Stimulated activated CD4-positive, alpha-beta T cell treated with anti-CD3 and anti-CD28 coated beads, Interleukin-4, amount 100 ng/mL, for 48 hours (primary cell): ENCODE results near the gene CHURC1.
A peak's percentile ranks its signal among the peaks of the same experiment; 100 is the strongest.

Experiments
- DNase-seq, 2 donors: peaks; one replicate each; pipeline ENCODE4 v3.0.0-alpha.2; 2020; ENCODE audit warnings: low read depth in 2 of 2

Gene CHURC1

GRCh38 chr14:64956697-64957406 lies 42.6 kb downstream of the CHURC1 start:
- DNase-seq = no peak

- DNase-seq = no peak
These were observed 43.9 kb downstream of the CHURC1 start for GRCh38 chr14:64958201-64958600.

GRCh38 chr14:64958743-64959142 lies 44.5 kb downstream of the CHURC1 start:
- DNase-seq = no peak

GRCh38 chr14:64960762-64961276 lies 46.6 kb downstream of the CHURC1 start:
- no peak for DNase-seq

GRCh38 chr14:64963611-64964010 lies 49.4 kb downstream of the CHURC1 start:
- DNase-seq = no peak

- no peak for DNase-seq
These were observed 51.2 kb downstream of the CHURC1 start for GRCh38 chr14:64965356-64966000.

GRCh38 chr14:64966976-64967375 lies 52.7 kb downstream of the CHURC1 start:
- DNase-seq = no peak

GRCh38 chr14:64968167-64968566 lies 53.9 kb downstream of the CHURC1 start:
- DNase-seq = no peak

GRCh38 chr14:64968651-64969050 lies 54.4 kb downstream of the CHURC1 start:
- DNase-seq = no peak

- no peak for DNase-seq
These were observed 55.8 kb downstream of the CHURC1 start for GRCh38 chr14:64970041-64970440.

- DNase-seq = no peak
These were observed 56.7 kb downstream of the CHURC1 start for GRCh38 chr14:64970776-64971477.

- DNase-seq = no peak
These were observed 57.3 kb downstream of the CHURC1 start for GRCh38 chr14:64971491-64971942.

GRCh38 chr14:64971943-64972791 lies 57.9 kb downstream of the CHURC1 start, which contains the start of gene RAB15:
Gene RAB15 (minus strand): TSS chr14:64972336. CDS start chr14:64972076, 260 bp downstream.
- peak; percentile 12 to 17 for DNase-seq

- DNase-seq = no peak
These were observed 58.8 kb downstream of the CHURC1 start for GRCh38 chr14:64973026-64973442.

- DNase-seq = no peak
These were observed 59.6 kb downstream of the CHURC1 start for GRCh38 chr14:64973826-64974225.

GRCh38 chr14:64974563-64974962 lies 60.3 kb downstream of the CHURC1 start:
- no peak for DNase-seq

- DNase-seq = no peak
These were observed 65.2 kb downstream of the CHURC1 start for GRCh38 chr14:64979336-64980074.

GRCh38 chr14:64983439-64984310 lies 69.4 kb downstream of the CHURC1 start:
- DNase-seq = no peak
